ENCODE data around the gene ADD3. TPM values are rescaled to one million over a fixed set of nuclear protein-coding genes. Genes with fewer than 3 reads are reported as not detected.

ADD3 gene
- total and polyA plus RNA-seq, 5 experiments from 2014 or later: 332 to 405 (median 358) TPM

DNA sequence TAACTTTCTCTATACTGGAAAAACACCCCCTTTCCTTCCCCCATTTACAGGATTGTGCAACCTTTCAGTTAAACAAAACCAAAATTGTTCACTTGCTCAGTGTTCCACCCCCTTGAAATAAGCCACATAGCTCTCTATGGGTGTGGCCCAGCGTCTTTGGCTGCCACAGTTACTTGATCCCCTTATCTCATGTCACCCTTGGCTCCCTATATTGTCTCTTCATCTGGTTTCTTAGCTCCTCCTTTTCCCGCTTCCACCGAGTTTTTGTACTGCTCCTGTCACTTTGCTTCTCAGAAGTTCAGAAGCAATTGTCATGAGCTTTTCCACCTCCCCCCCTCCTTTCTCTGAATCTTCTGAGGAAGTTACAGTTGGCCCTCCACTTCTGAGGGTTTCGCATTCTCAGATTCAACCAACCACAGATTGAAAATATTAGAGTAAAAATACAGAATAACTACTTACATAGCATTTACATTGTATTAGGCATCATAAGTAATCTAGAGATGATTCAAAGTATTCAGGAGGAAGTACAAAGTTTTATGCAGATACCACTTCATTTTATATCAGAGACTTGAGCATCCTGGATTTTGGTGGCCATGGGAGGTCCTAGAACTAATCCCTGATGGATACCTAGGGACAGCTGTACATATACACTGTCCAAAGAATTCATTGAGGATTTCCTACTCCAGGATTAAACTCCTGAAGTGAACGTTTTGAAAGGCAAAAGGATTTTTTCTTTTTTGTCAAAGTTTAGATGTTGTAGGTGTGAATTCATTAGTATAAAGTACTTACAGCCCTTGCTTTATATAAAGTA lies 60.4 kb downstream of the ADD3 start:
- POLR2A ChIA-PET: interaction anchor here (0.9 to 4.3 kb wide), 3 partner anchors 9 to 59 kb away, joined by 4 to 19 read pairs (median 4); no protein-coding TSS in a partner anchor
- Mint-ChIP-seq H3K9me3 (no peaks in the 10 kb centered on the region), H3K4me3 (peak overlapping the region; percentile 17 to 83 (median 78)), H3K27ac (peak overlapping the region; percentile 84 to 98 (median 90)), H3K4me1 (peaks cover 35 to 95% (median 86%) of the 10 kb centered on the region in 4 donors), H3K27me3 (no peaks in the 10 kb centered on the region), H3K36me3 (peaks cover 0 to 3% (median 0%) of the 10 kb centered on the region in 3 donors)
- ATAC-seq (peak; percentile 82 to 84), DNase-seq (peak in 6 of 10 donors; percentile 14 to 49 (median 28))

DNA sequence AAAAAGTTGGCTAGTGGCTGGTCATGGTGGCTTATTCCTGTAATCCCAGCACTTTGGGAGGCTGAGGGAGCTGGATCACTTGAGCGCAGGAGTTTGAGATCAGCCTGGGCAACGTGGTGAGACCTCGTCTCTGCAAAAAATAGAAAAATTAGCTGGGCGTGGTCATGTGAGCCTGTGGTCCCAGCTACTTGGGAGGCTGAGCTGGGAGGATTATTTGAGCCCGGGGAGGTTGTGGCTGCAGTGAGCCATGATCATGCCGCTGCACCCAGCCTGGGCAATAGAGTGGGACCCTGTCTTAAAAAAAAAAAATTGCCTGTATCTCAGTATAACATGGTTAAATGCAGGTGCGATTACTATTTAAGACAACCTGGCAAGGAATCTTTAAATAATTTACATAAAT lies 61.0 kb downstream of the ADD3 start:
- H3K9me3 Mint-ChIP-seq: no peaks in the 10 kb centered on the region
- no peaks in the 10 kb centered on the region for H3K27me3 Mint-ChIP-seq
- H3K4me1 Mint-ChIP-seq: peaks cover 38 to 98% (median 88%) of the 10 kb centered on the region in 4 donors
- no peak for ATAC-seq
- H3K27ac Mint-ChIP-seq: peak overlapping the region; percentile 84 to 98 (median 90)
- POLR2A ChIA-PET: interaction anchor here (0.6 to 4.3 kb wide), 6 partner anchors 8 to 430 kb away, joined by 3 to 19 read pairs (median 4); partner anchors contain the start of gene ADD3
- H3K4me3 Mint-ChIP-seq: peak overlapping the region; percentile 22 to 79 (median 57)
- H3K36me3 Mint-ChIP-seq: peaks cover 0 to 3% (median 0%) of the 10 kb centered on the region in 3 donors
- DNase-seq: no peak

DNA sequence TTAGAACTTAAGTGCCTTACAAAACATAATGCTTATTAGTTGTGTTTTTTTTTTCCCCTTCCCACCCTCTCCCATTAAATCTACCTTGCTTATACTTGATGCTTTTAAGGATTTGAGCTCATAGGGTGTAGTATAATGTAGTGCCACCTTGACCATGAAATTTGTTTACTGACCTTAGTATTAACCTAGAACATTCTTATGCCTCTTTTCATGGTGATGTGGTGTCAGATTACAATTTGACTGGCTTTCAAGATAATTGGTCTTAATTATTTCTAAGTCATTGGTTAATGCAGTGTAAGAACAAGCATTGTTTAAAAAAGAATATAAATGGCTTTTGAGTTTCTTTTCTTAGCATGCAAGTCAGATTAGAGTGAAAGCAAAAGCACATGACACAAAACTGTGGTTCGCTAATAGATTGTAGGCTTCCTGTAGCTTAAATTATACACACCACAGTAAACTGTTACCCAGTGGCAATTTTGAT lies 61.8 kb downstream of the ADD3 start:
- Mint-ChIP-seq H3K36me3 (peaks cover 0 to 3% (median 0%) of the 10 kb centered on the region in 3 donors), H3K27me3 (no peaks in the 10 kb centered on the region), H3K4me3 (peak overlapping the region; percentile 19 to 79 (median 66)), H3K27ac (peak overlapping the region; percentile 53 to 98 (median 90)), H3K9me3 (peaks cover 0 to 4% (median 0%) of the 10 kb centered on the region in 9 donors), H3K4me1 (peaks cover 42 to 100% (median 89%) of the 10 kb centered on the region in 4 donors)
- DNase-seq: peak in 2 of 10 donors; percentile 34 to 40
- POLR2A ChIA-PET: interaction anchor here (0.6 to 4.3 kb wide), 7 partner anchors 9 to 429 kb away, joined by 3 to 19 read pairs (median 4); partner anchors contain the start of genes ADD3 and XPNPEP1
- peak; percentile 60 to 61 for ATAC-seq

DNA sequence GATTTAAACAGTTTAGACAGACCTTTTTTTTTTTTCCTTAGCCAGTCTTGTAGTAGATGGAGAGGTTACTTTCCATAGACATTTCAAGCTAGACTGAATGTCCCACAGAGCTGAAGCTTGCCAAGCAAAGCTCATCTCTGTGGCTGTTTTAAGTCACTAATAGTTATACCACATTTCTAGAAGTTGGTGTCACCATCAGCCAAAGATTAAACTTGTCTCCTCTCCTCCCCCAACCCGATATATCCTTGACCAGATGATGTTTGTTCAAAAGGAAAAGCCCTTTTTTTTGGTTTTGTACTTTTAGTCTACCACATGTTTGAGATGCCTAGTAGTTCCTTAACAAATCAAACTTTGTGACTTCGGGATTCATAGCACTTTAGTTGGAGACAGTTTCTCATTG lies 66.1 kb downstream of the ADD3 start:
- POLR2A ChIA-PET: interaction anchor here (0.5 to 12.1 kb wide), 5 partner anchors 11 to 133 kb away, joined by 3 to 87 read pairs (median 4); partner anchors contain the start of gene ADD3
- ATAC-seq: no peak
- Mint-ChIP-seq H3K4me3 (peak overlapping the region in 9 of 10 donors; percentile 5 to 64 (median 50)), H3K9me3 (peaks cover 0 to 4% (median 0%) of the 10 kb centered on the region in 9 donors), H3K27ac (peak overlapping the region; percentile 63 to 98 (median 80)), H3K36me3 (no peaks in the 10 kb centered on the region), H3K27me3 (no peaks in the 10 kb centered on the region), H3K4me1 (peaks cover 44 to 98% (median 89%) of the 10 kb centered on the region in 4 donors)
- DNase-seq: no peak

DNA sequence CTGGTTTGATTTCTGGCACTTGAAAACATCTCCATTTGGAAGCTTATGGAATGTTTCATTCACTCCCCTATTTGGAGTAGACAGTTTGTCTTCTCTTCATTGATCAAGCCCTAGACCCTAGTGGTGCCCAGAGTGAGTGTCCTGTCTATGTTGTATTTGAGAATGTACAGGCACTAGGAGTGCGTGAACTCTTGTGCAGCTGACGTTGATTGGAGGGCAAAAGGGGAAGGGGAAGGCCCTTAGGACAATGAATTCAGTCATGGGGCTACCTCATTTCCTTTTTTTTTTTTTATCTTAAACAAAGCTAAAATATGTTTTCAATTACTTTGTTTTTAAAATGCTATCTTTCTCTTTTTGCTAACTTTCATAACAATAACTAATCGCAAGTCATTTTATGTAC lies 66.5 kb downstream of the ADD3 start:
- Mint-ChIP-seq H3K4me1 (peaks cover 45 to 98% (median 89%) of the 10 kb centered on the region in 4 donors), H3K4me3 (peak overlapping the region in 9 of 10 donors; percentile 5 to 78 (median 50)), H3K9me3 (peaks cover 0 to 4% (median 0%) of the 10 kb centered on the region in 9 donors), H3K36me3 (no peaks in the 10 kb centered on the region), H3K27me3 (no peaks in the 10 kb centered on the region), H3K27ac (peak overlapping the region; percentile 19 to 98 (median 86))
- no peak for ATAC-seq
- POLR2A ChIA-PET: interaction anchor here (0.5 to 12.1 kb wide), 6 partner anchors 11 to 231 kb away, joined by 3 to 87 read pairs (median 4); partner anchors contain the start of gene ADD3
- no peak for DNase-seq

- H3K9me3 Mint-ChIP-seq: peaks cover 0 to 4% (median 0%) of the 10 kb centered on the region in 9 donors
- peak overlapping the region; percentile 65 to 98 (median 86) for H3K27ac Mint-ChIP-seq
- peaks cover 45 to 93% (median 89%) of the 10 kb centered on the region in 4 donors for H3K4me1 Mint-ChIP-seq
- H3K36me3 Mint-ChIP-seq: no peaks in the 10 kb centered on the region
- no peak for DNase-seq
- no peak for ATAC-seq
- POLR2A ChIA-PET: interaction anchor here (1.2 to 12.1 kb wide), 5 partner anchors 12 to 230 kb away, joined by 3 to 87 read pairs (median 4); partner anchors contain the start of gene ADD3
- H3K27me3 Mint-ChIP-seq: no peaks in the 10 kb centered on the region
- peak overlapping the region in 9 of 10 donors; percentile 25 to 78 (median 64) for H3K4me3 Mint-ChIP-seq
These were observed 67.2 kb downstream of the ADD3 start for GRCh38 chr10:110074758-110075671.

DNA sequence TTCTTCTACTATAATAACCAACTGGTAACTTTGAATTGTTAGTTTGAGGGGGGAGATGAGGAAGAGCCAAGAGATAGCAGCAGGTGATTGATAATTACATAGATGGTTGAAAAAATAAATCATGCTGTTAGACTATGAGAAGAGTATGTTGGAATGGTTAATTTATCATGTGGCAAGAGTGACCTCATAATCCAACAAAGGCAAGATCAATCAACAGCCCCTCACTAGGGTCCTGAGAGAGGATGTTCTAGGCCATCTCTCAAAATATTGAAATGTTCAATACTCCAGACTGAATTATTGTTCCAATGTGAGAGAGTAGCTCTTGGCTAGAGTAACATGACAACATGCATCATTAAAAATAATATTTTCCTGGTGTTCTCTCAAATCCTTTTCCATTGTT lies 67.9 kb downstream of the ADD3 start:
- ATAC-seq (no peak), DNase-seq (no peak)
- Mint-ChIP-seq H3K4me3 (peak overlapping the region in 9 of 10 donors; percentile 25 to 78 (median 64)), H3K27ac (peak overlapping the region; percentile 65 to 98 (median 86)), H3K4me1 (peaks cover 42 to 94% (median 89%) of the 10 kb centered on the region in 4 donors), H3K27me3 (no peaks in the 10 kb centered on the region), H3K9me3 (peaks cover 0 to 4% (median 0%) of the 10 kb centered on the region in 9 donors), H3K36me3 (no peaks in the 10 kb centered on the region)
- POLR2A ChIA-PET: interaction anchor here (12.1 kb wide), 1 partner anchor 67 kb away, joined by 87 read pairs; the partner anchor contains the start of gene ADD3

GRCh38 chr10:110076559-110077318 lies 69.0 kb downstream of the ADD3 start:
- Mint-ChIP-seq H3K9me3 (peaks cover 0 to 4% (median 0%) of the 10 kb centered on the region in 9 donors), H3K27me3 (no peaks in the 10 kb centered on the region), H3K4me1 (peaks cover 46 to 95% (median 89%) of the 10 kb centered on the region in 4 donors), H3K36me3 (no peaks in the 10 kb centered on the region), H3K4me3 (peak overlapping the region; percentile 71 to 90 (median 84)), H3K27ac (peak overlapping the region; percentile 79 to 98 (median 91))
- DNase-seq: peak in 5 of 10 donors; percentile 28 to 68 (median 51)
- POLR2A ChIA-PET: interaction anchor here (0.7 to 12.1 kb wide), 11 partner anchors 9 to 142 kb away, joined by 3 to 87 read pairs (median 4); partner anchors contain the start of genes ADD3 and MXI1
- ATAC-seq: peak; percentile 68 to 80

- peak in 6 of 10 donors; percentile 25 to 72 (median 37) for DNase-seq
- H3K9me3 Mint-ChIP-seq: peaks cover 0 to 4% (median 0%) of the 10 kb centered on the region in 9 donors
- POLR2A ChIA-PET: interaction anchor here (0.9 to 12.1 kb wide), 10 partner anchors 10 to 143 kb away, joined by 3 to 87 read pairs (median 4); partner anchors contain the start of genes ADD3 and MXI1
- H3K27me3 Mint-ChIP-seq: no peaks in the 10 kb centered on the region
- peak; percentile 37 to 76 for ATAC-seq
- H3K4me1 Mint-ChIP-seq: peaks cover 45 to 97% (median 89%) of the 10 kb centered on the region in 4 donors
- peak overlapping the region; percentile 71 to 90 (median 84) for H3K4me3 Mint-ChIP-seq
- peak overlapping the region; percentile 79 to 98 (median 91) for H3K27ac Mint-ChIP-seq
- no peaks in the 10 kb centered on the region for H3K36me3 Mint-ChIP-seq
These were observed 69.8 kb downstream of the ADD3 start for GRCh38 chr10:110077436-110078130.

- no peak for ATAC-seq
- H3K4me3 Mint-ChIP-seq: peak overlapping the region; percentile 71 to 90 (median 84)
- H3K27me3 Mint-ChIP-seq: no peaks in the 10 kb centered on the region
These were observed 70.5 kb downstream of the ADD3 start for GRCh38 chr10:110078317-110078716.

More at GRCh38 chr10:110078317-110078716, 70.5 kb downstream of the ADD3 start:
- peak overlapping the region; percentile 79 to 98 (median 91) for H3K27ac Mint-ChIP-seq
- DNase-seq: no peak
- POLR2A ChIA-PET: interaction anchor here (0.9 to 12.1 kb wide), 3 partner anchors 69 to 144 kb away, joined by 3 to 87 read pairs (median 6); partner anchors contain the start of gene ADD3
- H3K36me3 Mint-ChIP-seq: peaks cover 0 to 6% (median 0%) of the 10 kb centered on the region in 3 donors
- H3K9me3 Mint-ChIP-seq: peaks cover 0 to 4% (median 0%) of the 10 kb centered on the region in 9 donors
- H3K4me1 Mint-ChIP-seq: peaks cover 48 to 98% (median 90%) of the 10 kb centered on the region in 4 donors
